Liver (tissue), 9 donors: ENCODE data around the gene KIRREL3. TPM values are rescaled to one million over a fixed set of nuclear protein-coding genes. Genes with fewer than 3 reads are reported as not detected.

ENCODE experiments used
- DNase-seq: peaks from one replicate; pipeline ENCODE4 v3.0.0-alpha.2; 2017; ENCODE audit warnings: low spot score
- H3K27ac ChIP-seq, 2 donors: one replicate each; pipeline ENCODE4 v1.7.0; 2013; ENCODE audit warnings: inconsistent platforms in 2 of 2, low read length in 2 of 2, control low read depth in 1 of 2, low read depth in 1 of 2, mild to moderate bottlenecking in 1 of 2
- H3K27me3 ChIP-seq, 4 donors: one replicate each; pipeline versions ENCODE4 v1.6.1 to v1.7.0; 2013; ENCODE audit warnings: low read length in 3 of 4, inconsistent platforms in 1 of 4, mild to moderate bottlenecking in 1 of 4, moderate library complexity in 1 of 4; ENCODE audit not compliant: control insufficient read depth in 4 of 4, insufficient read depth in 4 of 4
- H3K36me3 ChIP-seq, 4 donors: one replicate each; pipeline versions ENCODE4 v1.6.1 to v1.7.0; 2013; ENCODE audit warnings: low read length in 3 of 4, mild to moderate bottlenecking in 3 of 4, low read depth in 1 of 4, moderate library complexity in 1 of 4; ENCODE audit not compliant: control insufficient read depth in 4 of 4, insufficient read depth in 3 of 4
- H3K4me1 ChIP-seq, 4 donors: one replicate each; pipeline versions ENCODE4 v1.6.1 to v1.7.0; 2013; ENCODE audit warnings: low read length in 3 of 4, mild to moderate bottlenecking in 3 of 4, moderate library complexity in 1 of 4; ENCODE audit not compliant: control insufficient read depth in 4 of 4, insufficient read depth in 4 of 4
- H3K4me3 ChIP-seq, 3 donors: one replicate each; pipeline versions ENCODE4 v1.6.1 to v1.7.0; 2013; ENCODE audit warnings: low read length in 3 of 3, control low read depth in 1 of 3, low read depth in 1 of 3, mild to moderate bottlenecking in 1 of 3
- H3K9ac ChIP-seq, 2 donors: one replicate each; pipeline ENCODE4 v1.7.0; 2013; ENCODE audit warnings: low read length in 2 of 2, mild to moderate bottlenecking in 2 of 2, moderate library complexity in 2 of 2, control low read depth in 1 of 2, low read depth in 1 of 2
- H3K9me3 ChIP-seq, 4 donors: one replicate each; pipeline versions ENCODE4 v1.6.1 to v1.7.0; 2013; ENCODE audit warnings: low read length in 3 of 4; ENCODE audit not compliant: control insufficient read depth in 4 of 4
- ATF3 ChIP-seq: IDR thresholded peaks from 2 replicates; pipeline ENCODE4 v1.6.1; 2016; ENCODE audit warnings: antibody characterized with exemption
- EGR1 ChIP-seq, 2 donors: IDR thresholded peaks; 2 replicates each; pipeline ENCODE4 v1.6.1; 2016 to 2018; ENCODE audit warnings: antibody characterized with exemption in 2 of 2, low read depth in 2 of 2
- FOXA1 ChIP-seq: IDR thresholded peaks from 2 replicates; pipeline ENCODE4 v1.6.1; 2016; ENCODE audit warnings: antibody characterized with exemption
- FOXA2 ChIP-seq: IDR thresholded peaks from 2 replicates; pipeline ENCODE4 v1.6.1; 2016; ENCODE audit warnings: antibody characterized with exemption
- GABPA ChIP-seq, 2 donors: IDR thresholded peaks in 1 of 2; conservative IDR thresholded peaks in 1 of 2; 2 replicates each; pipeline ENCODE4 v1.6.1; 2016; ENCODE audit warnings: antibody characterized with exemption in 2 of 2, mild to moderate bottlenecking in 1 of 2, moderate library complexity in 1 of 2
- HNF4A ChIP-seq, 2 donors: conservative IDR thresholded peaks; 2 replicates each; pipeline ENCODE4 v1.6.1; 2016; ENCODE audit warnings: antibody characterized with exemption in 2 of 2, mild to moderate bottlenecking in 2 of 2
- HNF4G ChIP-seq: IDR thresholded peaks from 2 replicates; pipeline ENCODE4 v1.6.1; 2016; ENCODE audit warnings: antibody characterized with exemption
- MAX ChIP-seq: IDR thresholded peaks from 2 replicates; pipeline ENCODE4 v1.6.1; 2016; ENCODE audit warnings: antibody characterized with exemption
- NR2F2 ChIP-seq: IDR thresholded peaks from 2 replicates; pipeline ENCODE4 v1.6.1; 2016; ENCODE audit warnings: antibody characterized with exemption
- RXRA ChIP-seq, 2 donors: IDR thresholded peaks; 2 replicates each; pipeline ENCODE4 v1.6.1; 2017 to 2018; ENCODE audit warnings: antibody characterized with exemption in 2 of 2, mild to moderate bottlenecking in 1 of 2
- SP1 ChIP-seq: IDR thresholded peaks from 2 replicates; pipeline ENCODE4 v1.6.1; 2018; ENCODE audit warnings: antibody characterized with exemption, mild to moderate bottlenecking
- TAF1 ChIP-seq: conservative IDR thresholded peaks from 2 replicates; pipeline ENCODE4 v1.6.1; 2016; ENCODE audit warnings: antibody characterized with exemption, mild to moderate bottlenecking
- YY1 ChIP-seq: IDR thresholded peaks from 2 replicates; pipeline ENCODE4 v1.6.1; 2016; ENCODE audit warnings: antibody characterized with exemption, mild to moderate bottlenecking
- WGBS: extraction: QIAGEN DNeasy Blood & Tissue Kit; methylation state at CpG from one replicate; pipeline ENCODE4 v1.1.7; 2013; 5-methylcytosine and 5-hydroxymethylcytosine counted together
- polyA plus RNA-seq, 2 donors: library from polyadenylated mRNA; stranded (reverse) in 1 of 2; unstranded in 1 of 2; fragments of 200-250 nt in 1 of 2; fragments of >200 nt in 1 of 2; fragmentation: Nextera tagmentation in 1 of 2; extraction: Ambion mirVana in 1 of 2; gene quantifications; one replicate each; pipeline versions ENCODE4 v1.2.1 to v1.2.3, GENCODE V29; 2013 to 2015
- total RNA-seq, 2 donors: library from RNA; depleted of rRNA; stranded (reverse); fragments of >200 nt; gene quantifications; one replicate each; pipeline ENCODE4 v1.2.3, GENCODE V29; 2014
- TF ChIP-seq, protein P1 (sequence below): IDR thresholded peaks from 2 replicates; pipeline ENCODE4 v1.6.1; 2016; ENCODE audit warnings: antibody characterized with exemption, mild to moderate bottlenecking
- TF ChIP-seq, protein P2 (sequence below): fragments of 150-350 bp; IDR thresholded peaks from 2 replicates; pipeline ENCODE4 v1.5.1; 2017; ENCODE audit warnings: improper control_type of control experiment, low read depth, low read length; ENCODE audit not compliant: missing input control
- donor health status: healthy.
- donor health status: healthy.
- donor health status: healthy.
- donor health status: healthy.
- donor health status: healthy.

Gene KIRREL3
- total and polyA plus RNA-seq, 4 donors = 0.03 to 0.29 (median 0.08) TPM; not detected in 1

DNA sequence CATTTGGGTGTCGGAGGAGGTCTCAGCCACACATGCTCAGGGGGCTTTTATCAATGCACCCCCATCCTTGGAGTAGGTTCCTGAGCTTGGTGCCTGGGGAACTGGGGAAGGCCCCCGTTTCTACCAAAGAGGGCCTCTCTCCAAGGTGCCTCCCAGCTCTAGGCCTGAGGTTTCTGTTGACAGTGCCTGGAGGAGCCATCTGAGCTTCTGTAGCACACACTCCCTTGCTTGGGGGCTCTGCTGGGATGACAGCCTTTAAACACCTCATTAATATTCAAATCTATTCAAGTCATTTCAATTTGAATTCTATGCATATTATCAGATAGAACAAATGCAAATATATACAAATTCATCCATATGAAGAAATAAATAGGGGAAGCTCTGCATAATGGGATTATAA is 18.9 kb downstream of the KIRREL3 start:
- Histone ChIP-seq H3K9ac (no peak overlapping the region), H3K36me3 (no peaks in the 10 kb centered on the region), H3K4me1 (no peaks in the 10 kb centered on the region), H3K4me3 (no peak overlapping the region), H3K9me3 (peaks cover 0 to 2% (median 0%) of the 10 kb centered on the region in 4 donors), H3K27ac (no peak overlapping the region), H3K27me3 (no peaks in the 10 kb centered on the region)
- TF ChIP-seq HNF4A (conservative IDR thresholded peaks at IDR 0.05) = no peak
- no peak for TF ChIP-seq SP1
- TF ChIP-seq YY1 = no peak
- no peak for TF ChIP-seq MAX
- no peak for TF ChIP-seq EGR1 (IDR thresholded peaks at IDR 0.05; ENCODE audit: low read depth in 2 of 2)
- TF ChIP-seq, protein P1, sequence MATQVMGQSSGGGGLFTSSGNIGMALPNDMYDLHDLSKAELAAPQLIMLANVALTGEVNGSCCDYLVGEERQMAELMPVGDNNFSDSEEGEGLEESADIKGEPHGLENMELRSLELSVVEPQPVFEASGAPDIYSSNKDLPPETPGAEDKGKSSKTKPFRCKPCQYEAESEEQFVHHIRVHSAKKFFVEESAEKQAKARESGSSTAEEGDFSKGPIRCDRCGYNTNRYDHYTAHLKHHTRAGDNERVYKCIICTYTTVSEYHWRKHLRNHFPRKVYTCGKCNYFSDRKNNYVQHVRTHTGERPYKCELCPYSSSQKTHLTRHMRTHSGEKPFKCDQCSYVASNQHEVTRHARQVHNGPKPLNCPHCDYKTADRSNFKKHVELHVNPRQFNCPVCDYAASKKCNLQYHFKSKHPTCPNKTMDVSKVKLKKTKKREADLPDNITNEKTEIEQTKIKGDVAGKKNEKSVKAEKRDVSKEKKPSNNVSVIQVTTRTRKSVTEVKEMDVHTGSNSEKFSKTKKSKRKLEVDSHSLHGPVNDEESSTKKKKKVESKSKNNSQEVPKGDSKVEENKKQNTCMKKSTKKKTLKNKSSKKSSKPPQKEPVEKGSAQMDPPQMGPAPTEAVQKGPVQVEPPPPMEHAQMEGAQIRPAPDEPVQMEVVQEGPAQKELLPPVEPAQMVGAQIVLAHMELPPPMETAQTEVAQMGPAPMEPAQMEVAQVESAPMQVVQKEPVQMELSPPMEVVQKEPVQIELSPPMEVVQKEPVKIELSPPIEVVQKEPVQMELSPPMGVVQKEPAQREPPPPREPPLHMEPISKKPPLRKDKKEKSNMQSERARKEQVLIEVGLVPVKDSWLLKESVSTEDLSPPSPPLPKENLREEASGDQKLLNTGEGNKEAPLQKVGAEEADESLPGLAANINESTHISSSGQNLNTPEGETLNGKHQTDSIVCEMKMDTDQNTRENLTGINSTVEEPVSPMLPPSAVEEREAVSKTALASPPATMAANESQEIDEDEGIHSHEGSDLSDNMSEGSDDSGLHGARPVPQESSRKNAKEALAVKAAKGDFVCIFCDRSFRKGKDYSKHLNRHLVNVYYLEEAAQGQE = no peak
- TF ChIP-seq NR2F2 = no peak
- TF ChIP-seq, protein P2, sequence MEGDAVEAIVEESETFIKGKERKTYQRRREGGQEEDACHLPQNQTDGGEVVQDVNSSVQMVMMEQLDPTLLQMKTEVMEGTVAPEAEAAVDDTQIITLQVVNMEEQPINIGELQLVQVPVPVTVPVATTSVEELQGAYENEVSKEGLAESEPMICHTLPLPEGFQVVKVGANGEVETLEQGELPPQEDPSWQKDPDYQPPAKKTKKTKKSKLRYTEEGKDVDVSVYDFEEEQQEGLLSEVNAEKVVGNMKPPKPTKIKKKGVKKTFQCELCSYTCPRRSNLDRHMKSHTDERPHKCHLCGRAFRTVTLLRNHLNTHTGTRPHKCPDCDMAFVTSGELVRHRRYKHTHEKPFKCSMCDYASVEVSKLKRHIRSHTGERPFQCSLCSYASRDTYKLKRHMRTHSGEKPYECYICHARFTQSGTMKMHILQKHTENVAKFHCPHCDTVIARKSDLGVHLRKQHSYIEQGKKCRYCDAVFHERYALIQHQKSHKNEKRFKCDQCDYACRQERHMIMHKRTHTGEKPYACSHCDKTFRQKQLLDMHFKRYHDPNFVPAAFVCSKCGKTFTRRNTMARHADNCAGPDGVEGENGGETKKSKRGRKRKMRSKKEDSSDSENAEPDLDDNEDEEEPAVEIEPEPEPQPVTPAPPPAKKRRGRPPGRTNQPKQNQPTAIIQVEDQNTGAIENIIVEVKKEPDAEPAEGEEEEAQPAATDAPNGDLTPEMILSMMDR = no peak
- TF ChIP-seq RXRA (IDR thresholded peaks at IDR 0.05) = no peak
- no peak for TF ChIP-seq GABPA (IDR thresholded peaks at IDR 0.05 in 1 of 2, conservative IDR thresholded peaks at IDR 0.05 in 1 of 2)
- TF ChIP-seq ATF3 = no peak
- TF ChIP-seq TAF1 = no peak
- WGBS = 84% methylated on average over 2 of the region's 2 CpGs
- no peak for DNase-seq

GRCh38 chr11:126978911-126979310 is 21.7 kb downstream of the KIRREL3 start:
- no peaks in the 10 kb centered on the region for H3K27me3 ChIP-seq
- no peaks in the 10 kb centered on the region for H3K36me3 ChIP-seq
- no peak for DNase-seq
- no peaks in the 10 kb centered on the region for H3K4me1 ChIP-seq
- TF ChIP-seq GABPA (IDR thresholded peaks at IDR 0.05 in 1 of 2, conservative IDR thresholded peaks at IDR 0.05 in 1 of 2) = no peak
- no peak for TF ChIP-seq FOXA2
- TF ChIP-seq FOXA1 = no peak
- no peak for TF ChIP-seq RXRA (IDR thresholded peaks at IDR 0.05)
- TF ChIP-seq HNF4G = no peak
- no peak for TF ChIP-seq MAX
- TF ChIP-seq, protein P1 = no peak
- no peak for TF ChIP-seq HNF4A (conservative IDR thresholded peaks at IDR 0.05)
- TF ChIP-seq, protein P2 = no peak
- no peak for TF ChIP-seq SP1
- TF ChIP-seq ATF3 = no peak
- no peak for TF ChIP-seq YY1
- no peak for TF ChIP-seq TAF1
- TF ChIP-seq EGR1 (IDR thresholded peaks at IDR 0.05; ENCODE audit: low read depth in 2 of 2) = no peak
- 78% methylated on average over 5 of the region's 5 CpGs for WGBS
- H3K27ac ChIP-seq = no peak overlapping the region
- peaks cover 0 to 2% (median 0%) of the 10 kb centered on the region in 4 donors for H3K9me3 ChIP-seq
- no peak overlapping the region for H3K4me3 ChIP-seq
- H3K9ac ChIP-seq = no peak overlapping the region
